Measurements from ENCODE around the gene PROM1. TPM values are rescaled to one million over a fixed set of nuclear protein-coding genes. Genes with fewer than 3 reads are reported as not detected.

Gene PROM1
- total and polyA plus RNA-seq, 2 of the 13 experiments (the other 11 are each of a cell fraction or from before 2014, with no cell fraction given), result 3.9 to 16.4 TPM

DNA sequence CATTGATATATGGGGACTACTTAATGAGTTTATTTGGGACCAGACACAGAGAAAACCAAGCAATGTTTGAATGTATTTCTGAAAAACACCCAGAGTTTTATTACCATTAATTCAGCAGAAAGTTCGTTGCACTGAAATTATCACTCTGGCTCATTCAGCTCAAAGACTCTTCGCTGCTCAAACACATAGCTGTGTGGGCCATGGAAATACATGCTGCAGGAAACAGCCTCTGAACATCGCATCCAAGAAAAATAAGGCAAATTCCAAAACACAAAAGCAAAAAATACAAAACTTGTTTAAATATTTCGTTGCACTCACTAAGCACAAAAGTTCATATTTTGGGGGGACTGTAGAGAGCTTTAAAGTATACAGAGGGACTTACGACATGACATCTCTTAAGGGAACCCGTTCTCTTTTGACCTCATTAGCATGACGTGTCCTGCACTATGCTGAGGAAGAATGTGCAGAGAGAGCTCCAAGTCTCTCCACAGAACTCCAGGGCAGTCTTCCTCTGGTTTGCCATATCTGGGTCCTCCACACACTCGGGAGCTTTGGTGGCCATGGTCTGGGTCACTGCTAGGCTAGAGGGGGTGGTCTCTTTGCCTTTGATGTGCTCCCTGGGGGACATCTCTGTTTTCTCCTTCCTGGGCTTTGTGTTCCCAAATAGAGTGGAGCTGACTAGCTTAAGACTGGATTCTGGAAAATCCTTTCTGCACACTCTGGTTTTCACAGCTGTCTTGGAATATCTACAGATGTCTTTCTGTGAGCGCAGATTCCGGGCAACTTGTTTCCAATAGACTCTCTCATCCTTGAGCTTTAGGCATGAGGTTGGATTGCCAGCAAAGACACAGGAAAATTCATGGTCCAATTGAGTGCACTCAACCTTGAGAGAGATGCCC, 148.1 kb downstream of the PROM1 start:
- Histone ChIP-seq H3K4me3 (replicated peaks in 1 of 3; ENCODE audit: insufficient read depth in 1 of 3, low read depth in 2 of 3, low read length in 3 of 3) (no peak overlapping the region), H3K36me3 (replicated peaks in 1 of 2; ENCODE audit: control insufficient read depth in 1 of 2, insufficient read depth in 2 of 2, low read length in 2 of 2) (no peaks in the 10 kb centered on the region), H3K9ac (ENCODE audit: insufficient read depth, low read depth, low read length) (no peak overlapping the region), H3K4me1 (ENCODE audit: insufficient read depth, low read length) (no peaks in the 10 kb centered on the region), H3K27me3 (ENCODE audit: control insufficient read depth in 1 of 2, insufficient read depth in 2 of 2, low read length in 2 of 2) (peaks cover 3 to 20% of the 10 kb centered on the region in 2 experiments; a peak in 3 of 5 replicates), H3K4me2 (ENCODE audit: low read depth, low read length) (no peak overlapping the region), H4K20me1 (ENCODE audit: insufficient read depth, low read length) (no peaks in the 10 kb centered on the region), H2AFZ (ENCODE audit: low read length) (no peak overlapping the region), H3K79me2 (ENCODE audit: insufficient read depth, low read length) (no peaks in the 10 kb centered on the region), H3K27ac (ENCODE audit: extremely low read length, insufficient read depth, low read length) (no peak overlapping the region), H3K9me3 (ENCODE audit: low read length) (no peaks in the 10 kb centered on the region)
- TF ChIP-seq ZNF138 (CRISPR knock-in tag; IDR thresholded peaks at IDR 0.05; ENCODE audit: low read depth), result no peak
- TF ChIP-seq ZSCAN21 (CRISPR knock-in tag; IDR thresholded peaks at IDR 0.05; ENCODE audit: borderline replicate concordance), result no peak
- TF ChIP-seq, protein P1, sequence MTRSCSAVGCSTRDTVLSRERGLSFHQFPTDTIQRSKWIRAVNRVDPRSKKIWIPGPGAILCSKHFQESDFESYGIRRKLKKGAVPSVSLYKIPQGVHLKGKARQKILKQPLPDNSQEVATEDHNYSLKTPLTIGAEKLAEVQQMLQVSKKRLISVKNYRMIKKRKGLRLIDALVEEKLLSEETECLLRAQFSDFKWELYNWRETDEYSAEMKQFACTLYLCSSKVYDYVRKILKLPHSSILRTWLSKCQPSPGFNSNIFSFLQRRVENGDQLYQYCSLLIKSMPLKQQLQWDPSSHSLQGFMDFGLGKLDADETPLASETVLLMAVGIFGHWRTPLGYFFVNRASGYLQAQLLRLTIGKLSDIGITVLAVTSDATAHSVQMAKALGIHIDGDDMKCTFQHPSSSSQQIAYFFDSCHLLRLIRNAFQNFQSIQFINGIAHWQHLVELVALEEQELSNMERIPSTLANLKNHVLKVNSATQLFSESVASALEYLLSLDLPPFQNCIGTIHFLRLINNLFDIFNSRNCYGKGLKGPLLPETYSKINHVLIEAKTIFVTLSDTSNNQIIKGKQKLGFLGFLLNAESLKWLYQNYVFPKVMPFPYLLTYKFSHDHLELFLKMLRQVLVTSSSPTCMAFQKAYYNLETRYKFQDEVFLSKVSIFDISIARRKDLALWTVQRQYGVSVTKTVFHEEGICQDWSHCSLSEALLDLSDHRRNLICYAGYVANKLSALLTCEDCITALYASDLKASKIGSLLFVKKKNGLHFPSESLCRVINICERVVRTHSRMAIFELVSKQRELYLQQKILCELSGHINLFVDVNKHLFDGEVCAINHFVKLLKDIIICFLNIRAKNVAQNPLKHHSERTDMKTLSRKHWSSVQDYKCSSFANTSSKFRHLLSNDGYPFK (CRISPR knock-in tag; IDR thresholded peaks at IDR 0.05; ENCODE audit: borderline replicate concordance), result no peak
- no peak for TF ChIP-seq ZNF207 (IDR thresholded peaks at IDR 0.05; ENCODE audit: borderline replicate concordance)
- TF ChIP-seq ZNF296 (CRISPR knock-in tag; conservative IDR thresholded peaks at IDR 0.05), result no peak
- TF ChIP-seq ZNF253 (CRISPR knock-in tag; IDR thresholded peaks at IDR 0.05; ENCODE audit: borderline replicate concordance), result no peak
- no peak for TF ChIP-seq CHCHD3 (CRISPR knock-in tag; IDR thresholded peaks at IDR 0.05)
- TF ChIP-seq ZKSCAN1 (IDR thresholded peaks at IDR 0.05; ENCODE audit: low read length), result no peak
- TF ChIP-seq, protein P2, sequence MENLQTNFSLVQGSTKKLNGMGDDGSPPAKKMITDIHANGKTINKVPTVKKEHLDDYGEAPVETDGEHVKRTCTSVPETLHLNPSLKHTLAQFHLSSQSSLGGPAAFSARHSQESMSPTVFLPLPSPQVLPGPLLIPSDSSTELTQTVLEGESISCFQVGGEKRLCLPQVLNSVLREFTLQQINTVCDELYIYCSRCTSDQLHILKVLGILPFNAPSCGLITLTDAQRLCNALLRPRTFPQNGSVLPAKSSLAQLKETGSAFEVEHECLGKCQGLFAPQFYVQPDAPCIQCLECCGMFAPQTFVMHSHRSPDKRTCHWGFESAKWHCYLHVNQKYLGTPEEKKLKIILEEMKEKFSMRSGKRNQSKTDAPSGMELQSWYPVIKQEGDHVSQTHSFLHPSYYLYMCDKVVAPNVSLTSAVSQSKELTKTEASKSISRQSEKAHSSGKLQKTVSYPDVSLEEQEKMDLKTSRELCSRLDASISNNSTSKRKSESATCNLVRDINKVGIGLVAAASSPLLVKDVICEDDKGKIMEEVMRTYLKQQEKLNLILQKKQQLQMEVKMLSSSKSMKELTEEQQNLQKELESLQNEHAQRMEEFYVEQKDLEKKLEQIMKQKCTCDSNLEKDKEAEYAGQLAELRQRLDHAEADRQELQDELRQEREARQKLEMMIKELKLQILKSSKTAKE (CRISPR knock-in tag; IDR thresholded peaks at IDR 0.05; ENCODE audit: borderline replicate concordance), result no peak
- TF ChIP-seq, protein P3, sequence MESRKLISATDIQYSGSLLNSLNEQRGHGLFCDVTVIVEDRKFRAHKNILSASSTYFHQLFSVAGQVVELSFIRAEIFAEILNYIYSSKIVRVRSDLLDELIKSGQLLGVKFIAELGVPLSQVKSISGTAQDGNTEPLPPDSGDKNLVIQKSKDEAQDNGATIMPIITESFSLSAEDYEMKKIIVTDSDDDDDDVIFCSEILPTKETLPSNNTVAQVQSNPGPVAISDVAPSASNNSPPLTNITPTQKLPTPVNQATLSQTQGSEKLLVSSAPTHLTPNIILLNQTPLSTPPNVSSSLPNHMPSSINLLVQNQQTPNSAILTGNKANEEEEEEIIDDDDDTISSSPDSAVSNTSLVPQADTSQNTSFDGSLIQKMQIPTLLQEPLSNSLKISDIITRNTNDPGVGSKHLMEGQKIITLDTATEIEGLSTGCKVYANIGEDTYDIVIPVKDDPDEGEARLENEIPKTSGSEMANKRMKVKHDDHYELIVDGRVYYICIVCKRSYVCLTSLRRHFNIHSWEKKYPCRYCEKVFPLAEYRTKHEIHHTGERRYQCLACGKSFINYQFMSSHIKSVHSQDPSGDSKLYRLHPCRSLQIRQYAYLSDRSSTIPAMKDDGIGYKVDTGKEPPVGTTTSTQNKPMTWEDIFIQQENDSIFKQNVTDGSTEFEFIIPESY (CRISPR knock-in tag; IDR thresholded peaks at IDR 0.05), result no peak
- TF ChIP-seq SRSF4 (IDR thresholded peaks at IDR 0.05; ENCODE audit: low read depth, low read length, poor library complexity, severe bottlenecking), result no peak
- ATAC-seq (no peak), DNase-seq (ENCODE audit: low spot score) (no peak), FAIRE-seq (no peak)
- ChIA-PET POLR2A (no interaction called here), CTCF (ENCODE audit: low intra/inter-chr PET ratio, low total read pairs) (no interaction called here)
- BruUV-seq (replicated peaks), result no TSS peak
- 30% methylated on average over 10 of the region's 10 CpGs for WGBS (ENCODE audit: low lambda C conversion rate)
- in situ Hi-C loops (cut with HindIII; ENCODE audit: extremely low pct_ligation_motif_present, low pct_unique_long_range_greater_than_20kb), result no loop called here
- intact Hi-C loops (cut with micrococcal nuclease; ENCODE audit: unreplicated experiment), result no loop called here

Measured in HepG2 (cell line).